ENCODE results near the gene SH2D6.

SH2D6 gene

GRCh38 chr2:85447222-85447585, 28.7 kb downstream of the SH2D6 start:
- no peaks in the 10 kb centered on the region for H3K9me3 ChIP-seq (ENCODE audit: low read depth, low read length)
- H3K36me3 ChIP-seq (ENCODE audit: insufficient read depth, low read length), result no peaks in the 10 kb centered on the region
- no peak overlapping the region for H3K27ac ChIP-seq
- H3K4me3 ChIP-seq, result no peak overlapping the region
- TF ChIP-seq FOXP2 (optimal IDR thresholded peaks at IDR 0.05; ENCODE audit: control extremely low read depth, extremely low read length, insufficient read depth) (no peak), POLR2AphosphoS5 (IDR thresholded peaks at IDR 0.05; ENCODE audit: borderline replicate concordance, low read depth, low read length) (no peak), EZH2 (IDR thresholded peaks at IDR 0.05) (no peak)
- DNase-seq (ENCODE audit: low read depth, low spot score), result no peak
- H3K9ac ChIP-seq (ENCODE audit: insufficient read length), result no peak overlapping the region

GRCh38 chr2:85448461-85449213, 30.1 kb downstream of the SH2D6 start:
- Histone ChIP-seq H3K9me3 (ENCODE audit: low read depth, low read length) (no peaks in the 10 kb centered on the region), H3K9ac (ENCODE audit: insufficient read length) (no peak overlapping the region), H3K27ac (no peak overlapping the region), H3K36me3 (ENCODE audit: insufficient read depth, low read length) (no peaks in the 10 kb centered on the region), H3K4me3 (no peak overlapping the region)
- DNase-seq (ENCODE audit: low read depth, low spot score), result no peak
- TF ChIP-seq POLR2AphosphoS5 (IDR thresholded peaks at IDR 0.05; ENCODE audit: borderline replicate concordance, low read depth, low read length), result no peak
- no peak for TF ChIP-seq FOXP2 (optimal IDR thresholded peaks at IDR 0.05; ENCODE audit: control extremely low read depth, extremely low read length, insufficient read depth)
- TF ChIP-seq EZH2 (IDR thresholded peaks at IDR 0.05), result no peak

- Histone ChIP-seq H3K9ac (ENCODE audit: insufficient read length) (no peak overlapping the region), H3K4me3 (no peak overlapping the region), H3K36me3 (ENCODE audit: insufficient read depth, low read length) (no peaks in the 10 kb centered on the region), H3K27ac (no peak overlapping the region), H3K9me3 (ENCODE audit: low read depth, low read length) (no peaks in the 10 kb centered on the region)
- TF ChIP-seq EZH2 (IDR thresholded peaks at IDR 0.05) (no peak), POLR2AphosphoS5 (IDR thresholded peaks at IDR 0.05; ENCODE audit: borderline replicate concordance, low read depth, low read length) (no peak), FOXP2 (optimal IDR thresholded peaks at IDR 0.05; ENCODE audit: control extremely low read depth, extremely low read length, insufficient read depth) (no peak)
- DNase-seq (ENCODE audit: low read depth, low spot score), result no peak
These were observed 30.7 kb downstream of the SH2D6 start for GRCh38 chr2:85449214-85449588.

DNA sequence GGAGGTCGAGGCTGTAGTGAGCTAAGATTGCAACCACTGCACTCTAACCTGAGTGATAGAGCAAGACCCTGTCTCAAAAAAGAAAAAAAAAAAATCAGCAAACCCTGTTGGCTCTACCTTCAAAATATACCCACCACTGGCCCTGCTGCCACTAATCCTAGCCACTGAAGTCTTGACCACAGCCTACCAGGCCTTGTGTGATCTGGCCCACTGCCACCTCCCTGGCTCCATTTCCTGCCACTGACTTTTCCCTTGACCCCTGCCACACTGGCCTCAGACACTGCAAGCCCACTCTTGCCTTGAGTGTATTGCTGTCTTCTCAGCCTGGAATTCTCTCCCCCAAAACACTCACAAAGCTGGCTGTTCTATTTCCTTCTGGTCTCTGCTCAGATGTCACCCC, 33.7 kb downstream of the SH2D6 start:
- no peaks in the 10 kb centered on the region for H3K36me3 ChIP-seq (ENCODE audit: insufficient read depth, low read length)
- no peak for TF ChIP-seq POLR2AphosphoS5 (IDR thresholded peaks at IDR 0.05; ENCODE audit: borderline replicate concordance, low read depth, low read length)
- no peak for TF ChIP-seq EZH2 (IDR thresholded peaks at IDR 0.05)
- TF ChIP-seq FOXP2 (optimal IDR thresholded peaks at IDR 0.05; ENCODE audit: control extremely low read depth, extremely low read length, insufficient read depth), result no peak
- H3K27ac ChIP-seq, result no peak overlapping the region
- DNase-seq (ENCODE audit: low read depth, low spot score), result no peak
- H3K9me3 ChIP-seq (ENCODE audit: low read depth, low read length), result no peaks in the 10 kb centered on the region
- H3K9ac ChIP-seq (ENCODE audit: insufficient read length), result no peak overlapping the region
- H3K4me3 ChIP-seq, result no peak overlapping the region

GRCh38 chr2:85453571-85453970, 35.1 kb downstream of the SH2D6 start:
- Histone ChIP-seq H3K27ac (no peak overlapping the region), H3K4me3 (no peak overlapping the region)
- no peak for DNase-seq (ENCODE audit: low read depth, low spot score)

GRCh38 chr2:85455552-85456090, 37.1 kb downstream of the SH2D6 start:
- Histone ChIP-seq H3K9ac (ENCODE audit: insufficient read length) (no peak overlapping the region), H3K27ac (no peak overlapping the region), H3K9me3 (ENCODE audit: low read depth, low read length) (no peaks in the 10 kb centered on the region), H3K4me3 (no peak overlapping the region), H3K36me3 (ENCODE audit: insufficient read depth, low read length) (no peaks in the 10 kb centered on the region)
- DNase-seq (ENCODE audit: low read depth, low spot score), result no peak
- no peak for TF ChIP-seq FOXP2 (optimal IDR thresholded peaks at IDR 0.05; ENCODE audit: control extremely low read depth, extremely low read length, insufficient read depth)
- TF ChIP-seq EZH2 (IDR thresholded peaks at IDR 0.05), result no peak
- no peak for TF ChIP-seq POLR2AphosphoS5 (IDR thresholded peaks at IDR 0.05; ENCODE audit: borderline replicate concordance, low read depth, low read length)

More at GRCh38 chr2:85453571-85453970, 35.1 kb downstream of the SH2D6 start:
- no peaks in the 10 kb centered on the region for H3K36me3 ChIP-seq (ENCODE audit: insufficient read depth, low read length)
- no peak overlapping the region for H3K9ac ChIP-seq (ENCODE audit: insufficient read length)
- TF ChIP-seq FOXP2 (optimal IDR thresholded peaks at IDR 0.05; ENCODE audit: control extremely low read depth, extremely low read length, insufficient read depth), result no peak
- H3K9me3 ChIP-seq (ENCODE audit: low read depth, low read length), result no peaks in the 10 kb centered on the region

DNA sequence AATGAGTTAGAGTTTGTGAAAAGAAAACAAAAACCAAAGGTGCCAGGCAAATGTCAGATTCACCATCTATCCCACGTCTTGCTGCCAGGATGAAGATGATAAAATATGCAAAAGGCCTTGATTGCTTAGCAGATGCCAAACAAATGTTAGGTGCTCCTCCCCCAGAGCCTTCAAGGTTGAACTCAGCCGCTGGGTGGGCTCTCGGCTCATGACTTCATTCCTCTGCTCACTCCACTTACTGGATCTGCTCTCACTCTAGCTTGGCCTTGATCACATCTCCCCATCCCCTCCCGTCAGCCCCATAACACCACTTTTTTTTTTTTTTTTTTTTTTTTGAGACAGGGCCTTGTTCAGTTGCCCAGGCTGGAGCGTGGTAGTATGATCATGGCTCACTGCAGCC, 38.5 kb downstream of the SH2D6 start:
- Histone ChIP-seq H3K4me3 (no peak overlapping the region), H3K9ac (ENCODE audit: insufficient read length) (no peak overlapping the region), H3K27ac (no peak overlapping the region), H3K36me3 (ENCODE audit: insufficient read depth, low read length) (no peaks in the 10 kb centered on the region), H3K9me3 (ENCODE audit: low read depth, low read length) (no peaks in the 10 kb centered on the region)
- TF ChIP-seq FOXP2 (optimal IDR thresholded peaks at IDR 0.05; ENCODE audit: control extremely low read depth, extremely low read length, insufficient read depth) (no peak), EZH2 (IDR thresholded peaks at IDR 0.05) (no peak), POLR2AphosphoS5 (IDR thresholded peaks at IDR 0.05; ENCODE audit: borderline replicate concordance, low read depth, low read length) (no peak)
- no peak for DNase-seq (ENCODE audit: low read depth, low spot score)

DNA sequence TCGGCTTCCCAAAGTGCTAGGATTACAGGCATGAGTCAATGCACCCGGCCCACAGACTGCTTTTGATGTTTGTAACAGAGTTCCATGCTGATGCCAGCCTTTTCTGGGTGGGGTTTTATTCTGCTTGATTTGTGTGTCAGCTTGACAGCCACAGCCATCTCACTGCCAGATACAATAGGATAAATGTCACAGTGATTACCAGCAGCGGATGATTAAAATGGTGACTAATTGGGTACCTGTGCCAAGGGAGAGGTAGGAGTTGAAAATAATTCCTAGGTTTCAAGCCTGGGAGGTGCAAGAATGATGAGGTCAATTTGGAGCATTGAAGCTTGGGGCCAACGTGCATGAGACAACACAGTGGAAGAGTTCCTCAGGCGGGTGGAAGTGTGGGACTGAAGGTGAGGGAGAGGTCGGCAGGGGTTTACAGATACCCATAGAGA, 39.4 kb downstream of the SH2D6 start:
- Histone ChIP-seq H3K27ac (no peak overlapping the region), H3K9me3 (ENCODE audit: low read depth, low read length) (no peaks in the 10 kb centered on the region), H3K4me3 (no peak overlapping the region), H3K36me3 (ENCODE audit: insufficient read depth, low read length) (no peaks in the 10 kb centered on the region), H3K9ac (ENCODE audit: insufficient read length) (no peak overlapping the region)
- no peak for DNase-seq (ENCODE audit: low read depth, low spot score)
- TF ChIP-seq POLR2AphosphoS5 (IDR thresholded peaks at IDR 0.05; ENCODE audit: borderline replicate concordance, low read depth, low read length) (no peak), EZH2 (IDR thresholded peaks at IDR 0.05) (no peak), FOXP2 (optimal IDR thresholded peaks at IDR 0.05; ENCODE audit: control extremely low read depth, extremely low read length, insufficient read depth) (no peak)
